ENCODE results near the gene USP21. TPM values are rescaled to one million over a fixed set of nuclear protein-coding genes. Genes with fewer than 3 reads are reported as not detected.
A peak's percentile ranks its signal among the peaks of the same experiment; 100 is the strongest.

Gene USP21
- total and polyA plus RNA-seq, 9 of the 15 experiments (the other 6 are each of a cell fraction or from before 2014, with no cell fraction given) = 4.9 to 52.4 (median 21.6) TPM

DNA sequence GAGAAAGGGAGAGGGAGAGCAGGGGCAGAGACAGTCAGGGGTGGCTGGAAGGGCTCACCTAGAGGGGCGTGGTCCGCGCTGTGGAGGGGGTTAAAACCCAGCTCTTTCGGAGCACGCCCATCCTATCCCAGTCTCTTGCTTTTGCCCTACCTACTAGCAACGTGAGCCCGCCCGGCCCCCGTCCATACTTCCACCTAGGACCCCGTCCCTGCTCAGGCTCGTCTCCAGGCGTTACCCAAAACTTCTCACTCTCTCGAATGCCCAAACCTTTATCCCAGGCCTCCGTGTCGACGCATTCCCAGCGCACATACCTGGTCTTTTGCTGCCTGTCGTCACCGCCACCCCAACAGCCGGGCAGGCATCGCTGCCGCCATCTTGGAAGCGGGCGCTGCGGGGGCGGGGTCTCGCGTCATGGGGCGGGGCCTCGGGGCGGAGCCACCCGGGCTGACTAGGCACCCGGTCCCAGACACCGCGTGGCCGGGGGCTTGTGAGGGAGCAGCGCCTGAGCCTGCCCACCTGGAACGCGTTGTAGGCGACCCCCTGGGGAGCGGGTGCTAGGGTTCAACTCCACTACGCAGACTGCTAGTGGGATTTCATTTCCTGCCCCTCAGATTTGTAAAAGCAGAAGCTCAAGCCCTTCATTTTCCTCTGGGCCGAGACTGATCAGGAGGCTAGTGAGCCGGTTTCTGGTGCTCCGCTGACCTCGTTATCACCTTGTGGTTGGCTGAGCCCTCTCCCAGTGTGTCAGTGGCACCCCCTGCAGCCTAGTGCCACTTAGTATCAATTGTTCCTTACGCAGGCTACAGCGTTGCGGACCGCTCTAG, 18.0 kb downstream of the USP21 start, which contains the start of gene B4GALT3 (continued):
- TF ChIP-seq MGA (IDR thresholded peaks at IDR 0.05) = peak; percentile 96
- 0 out of 2 replicates have a peak, but pooled peaks have one; percentile 60 for TF ChIP-seq ZNF431 (CRISPR knock-in tag; IDR thresholded peaks at IDR 0.05)
- no peak for TF ChIP-seq SAFB (IDR thresholded peaks at IDR 0.05; ENCODE audit: borderline replicate concordance, low read depth, low read length)
- peak; percentile 89 for TF ChIP-seq CBX1 (IDR thresholded peaks at IDR 0.05; ENCODE audit: low read depth)
- TF ChIP-seq KDM2B (CRISPR knock-in tag; IDR thresholded peaks at IDR 0.05) = peak; percentile 84; the same call in 1 of the 2 replicates
- TF ChIP-seq YY1 (IDR thresholded peaks at IDR 0.05; ENCODE audit: borderline replicate concordance in 1 of 3, control insufficient read depth in 1 of 3, extremely low read depth in 1 of 3, insufficient read depth in 3 of 3, insufficient read length in 1 of 3, insufficient replicate concordance in 2 of 3, low read depth in 1 of 3, low read length in 2 of 3) = peak; percentile 93 to 99 (median 98)
- TF ChIP-seq ZNF551 (CRISPR knock-in tag; IDR thresholded peaks at IDR 0.05) = no peak
- TF ChIP-seq, protein P1, sequence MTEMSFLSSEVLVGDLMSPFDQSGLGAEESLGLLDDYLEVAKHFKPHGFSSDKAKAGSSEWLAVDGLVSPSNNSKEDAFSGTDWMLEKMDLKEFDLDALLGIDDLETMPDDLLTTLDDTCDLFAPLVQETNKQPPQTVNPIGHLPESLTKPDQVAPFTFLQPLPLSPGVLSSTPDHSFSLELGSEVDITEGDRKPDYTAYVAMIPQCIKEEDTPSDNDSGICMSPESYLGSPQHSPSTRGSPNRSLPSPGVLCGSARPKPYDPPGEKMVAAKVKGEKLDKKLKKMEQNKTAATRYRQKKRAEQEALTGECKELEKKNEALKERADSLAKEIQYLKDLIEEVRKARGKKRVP (CRISPR knock-in tag; IDR thresholded peaks at IDR 0.05) = 0 out of 2 replicates have a peak, but pooled peaks have one; percentile 8
- TF ChIP-seq GATA2 (CRISPR knock-in tag; IDR thresholded peaks at IDR 0.05) = peak; percentile 51; the same call in 1 of the 2 replicates
- TF ChIP-seq ZNF165 (CRISPR knock-in tag; IDR thresholded peaks at IDR 0.05; ENCODE audit: borderline replicate concordance) = no peak
- TF ChIP-seq E2F6 (IDR thresholded peaks at IDR 0.05; ENCODE audit: borderline replicate concordance in 1 of 2, extremely low read depth in 1 of 2, insufficient read depth in 1 of 2, insufficient read length in 1 of 2, low read depth in 1 of 2, low read length in 1 of 2, poor library complexity in 1 of 2, severe bottlenecking in 1 of 2) = peak; percentile 85 to 91
- peak; percentile 73 for TF ChIP-seq BCOR (IDR thresholded peaks at IDR 0.05)
